Measurements from ENCODE around the gene MYBBP1A.

- TF ChIP-seq CTCF (IDR thresholded peaks at IDR 0.05) (no peak), POLR2A (IDR thresholded peaks at IDR 0.05; ENCODE audit: low read length) (no peak), REST (IDR thresholded peaks at IDR 0.05) (no peak), KDM1A (IDR thresholded peaks at IDR 0.05; ENCODE audit: low read depth) (no peak)
Observed at GRCh38 chr17:4554441-4554996, 665 bp downstream of the MYBBP1A start.
